ENCODE results near the gene LRPAP1. TPM values are rescaled to one million over a fixed set of nuclear protein-coding genes. Genes with fewer than 3 reads are reported as not detected.
A peak's percentile ranks its signal among the peaks of the same experiment; 100 is the strongest.

Gene LRPAP1
- total RNA-seq, 1 donor from 2014 or later: 92.2 TPM

GRCh38 chr4:3522651-3523050 lies 9.6 kb downstream of the LRPAP1 start:
- H3K36me3 Mint-ChIP-seq (ENCODE audit: low read depth, unreplicated experiment): peaks cover 24% of the 10 kb centered on the region
- TF ChIP-seq, protein P1, sequence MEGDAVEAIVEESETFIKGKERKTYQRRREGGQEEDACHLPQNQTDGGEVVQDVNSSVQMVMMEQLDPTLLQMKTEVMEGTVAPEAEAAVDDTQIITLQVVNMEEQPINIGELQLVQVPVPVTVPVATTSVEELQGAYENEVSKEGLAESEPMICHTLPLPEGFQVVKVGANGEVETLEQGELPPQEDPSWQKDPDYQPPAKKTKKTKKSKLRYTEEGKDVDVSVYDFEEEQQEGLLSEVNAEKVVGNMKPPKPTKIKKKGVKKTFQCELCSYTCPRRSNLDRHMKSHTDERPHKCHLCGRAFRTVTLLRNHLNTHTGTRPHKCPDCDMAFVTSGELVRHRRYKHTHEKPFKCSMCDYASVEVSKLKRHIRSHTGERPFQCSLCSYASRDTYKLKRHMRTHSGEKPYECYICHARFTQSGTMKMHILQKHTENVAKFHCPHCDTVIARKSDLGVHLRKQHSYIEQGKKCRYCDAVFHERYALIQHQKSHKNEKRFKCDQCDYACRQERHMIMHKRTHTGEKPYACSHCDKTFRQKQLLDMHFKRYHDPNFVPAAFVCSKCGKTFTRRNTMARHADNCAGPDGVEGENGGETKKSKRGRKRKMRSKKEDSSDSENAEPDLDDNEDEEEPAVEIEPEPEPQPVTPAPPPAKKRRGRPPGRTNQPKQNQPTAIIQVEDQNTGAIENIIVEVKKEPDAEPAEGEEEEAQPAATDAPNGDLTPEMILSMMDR (IDR thresholded peaks at IDR 0.05; ENCODE audit: unreplicated experiment): no peak
- H3K27ac Mint-ChIP-seq (ENCODE audit: unreplicated experiment): no peak overlapping the region
- peaks cover 19% of the 10 kb centered on the region for H3K4me1 Mint-ChIP-seq (ENCODE audit: unreplicated experiment)
- no peak overlapping the region for H3K4me3 Mint-ChIP-seq (ENCODE audit: unreplicated experiment)
- H3K27me3 Mint-ChIP-seq (ENCODE audit: unreplicated experiment): peaks cover 3% of the 10 kb centered on the region
- H3K9me3 Mint-ChIP-seq (ENCODE audit: unreplicated experiment): no peaks in the 10 kb centered on the region
- DNase-seq (ENCODE audit: low spot score): peak; percentile 3

DNA sequence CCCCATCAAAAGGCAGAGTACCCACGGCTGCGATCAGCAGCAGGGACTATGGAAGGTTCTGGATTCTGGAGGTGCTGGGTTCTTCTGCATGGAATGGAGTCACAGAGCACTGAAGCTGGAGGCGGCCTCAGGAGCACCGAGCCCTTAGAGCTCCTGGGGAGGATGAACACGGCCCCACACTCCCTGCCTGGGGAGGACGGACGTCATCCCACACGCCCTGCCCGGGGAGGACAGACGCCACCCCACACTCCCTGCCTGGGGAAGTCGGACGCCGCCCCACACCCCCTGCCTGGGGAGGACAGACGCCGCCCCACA lies 9.9 kb downstream of the LRPAP1 start:
- DNase-seq (ENCODE audit: low spot score): no peak
- no peak overlapping the region for H3K27ac Mint-ChIP-seq (ENCODE audit: unreplicated experiment)
- peaks cover 19% of the 10 kb centered on the region for H3K4me1 Mint-ChIP-seq (ENCODE audit: unreplicated experiment)
- H3K27me3 Mint-ChIP-seq (ENCODE audit: unreplicated experiment): peaks cover 3% of the 10 kb centered on the region
- no peak overlapping the region for H3K4me3 Mint-ChIP-seq (ENCODE audit: unreplicated experiment)
- TF ChIP-seq, protein P1 (IDR thresholded peaks at IDR 0.05; ENCODE audit: unreplicated experiment): no peak
- H3K36me3 Mint-ChIP-seq (ENCODE audit: low read depth, unreplicated experiment): peaks cover 25% of the 10 kb centered on the region
- H3K9me3 Mint-ChIP-seq (ENCODE audit: unreplicated experiment): no peaks in the 10 kb centered on the region

DNA sequence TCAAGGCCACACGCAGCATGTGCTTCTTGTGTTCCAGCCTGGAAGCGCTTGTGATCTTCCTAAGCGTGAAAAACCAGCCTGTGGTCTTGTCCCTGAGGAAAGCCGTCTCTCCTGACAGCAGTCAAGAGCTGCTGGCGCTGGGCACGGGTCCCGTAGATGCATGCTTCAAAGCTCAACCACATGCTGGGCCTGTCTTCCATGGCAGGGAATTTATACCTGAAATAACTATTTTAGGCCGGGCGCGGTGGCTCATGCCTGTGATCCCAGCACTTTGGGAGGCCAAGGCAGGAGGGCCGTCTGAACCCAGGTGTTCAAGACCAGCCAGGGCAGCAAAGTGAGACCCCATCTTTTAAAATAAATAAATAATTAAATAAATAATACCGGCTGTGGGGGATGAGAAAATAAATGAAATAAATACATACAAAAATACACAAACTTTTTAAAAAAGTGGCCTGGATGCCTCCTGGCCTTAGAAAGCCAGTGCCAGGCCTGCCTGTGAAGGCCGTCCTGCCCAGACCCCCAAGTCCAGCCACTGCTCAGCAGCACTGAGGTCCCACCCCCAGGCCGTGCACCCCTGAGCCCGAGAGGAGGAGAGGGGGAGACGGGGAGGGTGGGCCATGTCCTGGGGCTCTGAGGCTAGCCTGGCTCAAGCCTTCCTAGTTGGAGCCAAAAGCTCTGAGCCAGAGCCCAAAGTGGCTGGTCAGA lies 10.4 kb downstream of the LRPAP1 start:
- TF ChIP-seq, protein P1 (IDR thresholded peaks at IDR 0.05; ENCODE audit: unreplicated experiment): no peak
- Mint-ChIP-seq H3K27ac (ENCODE audit: unreplicated experiment) (peak overlapping the region; percentile 83), H3K4me1 (ENCODE audit: unreplicated experiment) (peaks cover 19% of the 10 kb centered on the region), H3K27me3 (ENCODE audit: unreplicated experiment) (peaks cover 3% of the 10 kb centered on the region), H3K4me3 (ENCODE audit: unreplicated experiment) (no peak overlapping the region), H3K9me3 (ENCODE audit: unreplicated experiment) (no peaks in the 10 kb centered on the region), H3K36me3 (ENCODE audit: low read depth, unreplicated experiment) (peaks cover 28% of the 10 kb centered on the region)
- no peak for DNase-seq (ENCODE audit: low spot score)

- H3K4me3 Mint-ChIP-seq (ENCODE audit: unreplicated experiment): no peak overlapping the region
- TF ChIP-seq, protein P1 (IDR thresholded peaks at IDR 0.05; ENCODE audit: unreplicated experiment): no peak
- DNase-seq (ENCODE audit: low spot score): no peak
- peaks cover 28% of the 10 kb centered on the region for H3K36me3 Mint-ChIP-seq (ENCODE audit: low read depth, unreplicated experiment)
- peak overlapping the region; percentile 97 for H3K27ac Mint-ChIP-seq (ENCODE audit: unreplicated experiment)
- H3K4me1 Mint-ChIP-seq (ENCODE audit: unreplicated experiment): peaks cover 19% of the 10 kb centered on the region
- H3K9me3 Mint-ChIP-seq (ENCODE audit: unreplicated experiment): no peaks in the 10 kb centered on the region
- H3K27me3 Mint-ChIP-seq (ENCODE audit: unreplicated experiment): peaks cover 3% of the 10 kb centered on the region
Observed at GRCh38 chr4:3520796-3521600, 11.2 kb downstream of the LRPAP1 start.

DNA sequence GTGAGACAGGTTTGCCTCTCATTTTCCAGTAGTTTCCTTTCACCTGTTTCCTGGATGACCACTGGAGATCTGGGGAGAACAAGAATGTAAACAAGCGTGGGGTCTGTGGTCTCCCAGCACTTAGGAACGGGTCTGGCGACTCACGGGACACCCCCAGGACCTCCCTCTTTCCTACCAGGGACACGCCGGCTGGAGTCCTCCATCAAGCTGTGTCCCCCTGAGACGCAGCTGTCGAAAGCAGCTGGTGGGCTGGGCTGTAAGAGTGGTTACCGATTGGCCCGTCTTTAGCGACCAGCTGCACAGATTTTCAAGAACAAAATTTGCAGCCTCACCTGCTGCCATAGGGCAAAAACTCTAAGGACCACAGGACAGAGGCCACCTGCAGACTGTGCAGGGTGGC lies 11.9 kb downstream of the LRPAP1 start:
- H3K4me3 Mint-ChIP-seq (ENCODE audit: unreplicated experiment): peak overlapping the region; percentile 20
- H3K4me1 Mint-ChIP-seq (ENCODE audit: unreplicated experiment): peaks cover 26% of the 10 kb centered on the region
- DNase-seq (ENCODE audit: low spot score): no peak
- H3K27me3 Mint-ChIP-seq (ENCODE audit: unreplicated experiment): peaks cover 1% of the 10 kb centered on the region
- peaks cover 29% of the 10 kb centered on the region for H3K36me3 Mint-ChIP-seq (ENCODE audit: low read depth, unreplicated experiment)
- H3K9me3 Mint-ChIP-seq (ENCODE audit: unreplicated experiment): no peaks in the 10 kb centered on the region
- TF ChIP-seq, protein P1 (IDR thresholded peaks at IDR 0.05; ENCODE audit: unreplicated experiment): no peak
- H3K27ac Mint-ChIP-seq (ENCODE audit: unreplicated experiment): peak overlapping the region; percentile 97
